ENCODE results near the gene RAB1A. TPM values are rescaled to one million over a fixed set of nuclear protein-coding genes. Genes with fewer than 3 reads are reported as not detected.
A peak's percentile ranks its signal among the peaks of the same experiment; 100 is the strongest.

The RAB1A gene
- total RNA-seq, 1 experiment from 2014 or later: 127 TPM

- peak overlapping the region; percentile 87 for H3K4me3 ChIP-seq
These were observed 72.9 kb downstream of the RAB1A start for GRCh38 chr2:65057054-65057375.

GRCh38 chr2:65056215-65057053 lies 73.5 kb downstream of the RAB1A start, which contains the start of gene CEP68:
Gene CEP68 (plus strand): TSS chr2:65056416. CDS start chr2:65069445, 13,029 bp downstream.
- 0 out of 2 replicates have a peak, but pooled peaks cover 3% of the 10 kb centered on the region for H3K9me3 ChIP-seq (replicated peaks)
- H3K36me3 ChIP-seq: peaks cover 4% of the 10 kb centered on the region
- H3K27ac ChIP-seq: peak within 1 kb of the TSS; percentile 29
- H3K4me3 ChIP-seq: peak within 1 kb of the TSS; percentile 87
- DNase-seq (ENCODE audit: low read depth in 1 of 2, low spot score in 2 of 2): peak; percentile 98 to 99
- no peaks in the 10 kb centered on the region for H3K27me3 ChIP-seq (replicated peaks)
- H3K4me1 ChIP-seq (replicated peaks): peaks cover 14% of the 10 kb centered on the region

More at GRCh38 chr2:65057054-65057375, 72.9 kb downstream of the RAB1A start:
- Histone ChIP-seq H3K27me3 (replicated peaks) (no peaks in the 10 kb centered on the region), H3K27ac (no peak overlapping the region), H3K9me3 (replicated peaks) (0 out of 2 replicates have a peak, but pooled peaks cover 3% of the 10 kb centered on the region), H3K36me3 (peaks cover 4% of the 10 kb centered on the region), H3K4me1 (replicated peaks) (peaks cover 14% of the 10 kb centered on the region)
- DNase-seq (ENCODE audit: low read depth in 1 of 2, low spot score in 2 of 2): peak in 1 of 2 experiments; percentile 31

GRCh38 chr2:65055422-65056214 lies 74.3 kb downstream of the RAB1A start:
- H3K36me3 ChIP-seq: peaks cover 4% of the 10 kb centered on the region
- H3K9me3 ChIP-seq (replicated peaks): 0 out of 2 replicates have a peak, but pooled peaks cover 3% of the 10 kb centered on the region
- H3K27me3 ChIP-seq (replicated peaks): no peaks in the 10 kb centered on the region
- no peak overlapping the region for H3K27ac ChIP-seq
- H3K4me1 ChIP-seq (replicated peaks): peaks cover 16% of the 10 kb centered on the region
- no peak for DNase-seq (ENCODE audit: low read depth in 1 of 2, low spot score in 2 of 2)
- peak overlapping the region; percentile 87 for H3K4me3 ChIP-seq

- DNase-seq (ENCODE audit: low read depth in 1 of 2, low spot score in 2 of 2): no peak
- Histone ChIP-seq H3K36me3 (peaks cover 4% of the 10 kb centered on the region), H3K4me1 (replicated peaks) (peaks cover 16% of the 10 kb centered on the region), H3K27me3 (replicated peaks) (no peaks in the 10 kb centered on the region), H3K4me3 (no peak overlapping the region), H3K9me3 (replicated peaks) (0 out of 2 replicates have a peak, but pooled peaks cover 3% of the 10 kb centered on the region), H3K27ac (no peak overlapping the region)
These were observed 75.0 kb downstream of the RAB1A start for GRCh38 chr2:65054749-65055421.

- Histone ChIP-seq H3K4me1 (replicated peaks) (peaks cover 16% of the 10 kb centered on the region), H3K9me3 (replicated peaks) (0 out of 2 replicates have a peak, but pooled peaks cover 3% of the 10 kb centered on the region), H3K36me3 (peaks cover 4% of the 10 kb centered on the region), H3K27me3 (replicated peaks) (no peaks in the 10 kb centered on the region), H3K27ac (no peak overlapping the region), H3K4me3 (no peak overlapping the region)
- DNase-seq (ENCODE audit: low read depth in 1 of 2, low spot score in 2 of 2): no peak
These were observed 76.7 kb downstream of the RAB1A start for GRCh38 chr2:65053199-65053598.

- peaks cover 20% of the 10 kb centered on the region for H3K4me1 ChIP-seq (replicated peaks)
- no peak overlapping the region for H3K27ac ChIP-seq
- no peak overlapping the region for H3K4me3 ChIP-seq
- no peaks in the 10 kb centered on the region for H3K36me3 ChIP-seq
- H3K9me3 ChIP-seq (replicated peaks): no peaks in the 10 kb centered on the region
- H3K27me3 ChIP-seq (replicated peaks): no peaks in the 10 kb centered on the region
- no peak for DNase-seq (ENCODE audit: low read depth in 1 of 2, low spot score in 2 of 2)
These were observed 79.0 kb downstream of the RAB1A start for GRCh38 chr2:65050931-65051330.

- no peaks in the 10 kb centered on the region for H3K27me3 ChIP-seq (replicated peaks)
- H3K36me3 ChIP-seq: no peaks in the 10 kb centered on the region
- H3K9me3 ChIP-seq (replicated peaks): peaks cover 3% of the 10 kb centered on the region
- H3K4me1 ChIP-seq (replicated peaks): peaks cover 27% of the 10 kb centered on the region
- H3K4me3 ChIP-seq: no peak overlapping the region
- no peak for DNase-seq (ENCODE audit: low read depth in 1 of 2, low spot score in 2 of 2)
- no peak overlapping the region for H3K27ac ChIP-seq
These were observed 80.8 kb downstream of the RAB1A start for GRCh38 chr2:65049010-65049639.

GRCh38 chr2:65046633-65047407 lies 83.1 kb downstream of the RAB1A start:
- Histone ChIP-seq H3K27me3 (replicated peaks) (no peaks in the 10 kb centered on the region), H3K4me3 (no peak overlapping the region), H3K36me3 (no peaks in the 10 kb centered on the region), H3K9me3 (replicated peaks) (peaks cover 12% of the 10 kb centered on the region), H3K27ac (peak overlapping the region; percentile 61), H3K4me1 (replicated peaks) (peaks cover 27% of the 10 kb centered on the region)
- DNase-seq (ENCODE audit: low read depth in 1 of 2, low spot score in 2 of 2): no peak

GRCh38 chr2:65045651-65046050 lies 84.3 kb downstream of the RAB1A start:
- Histone ChIP-seq H3K36me3 (no peaks in the 10 kb centered on the region), H3K27me3 (replicated peaks) (no peaks in the 10 kb centered on the region), H3K27ac (peak overlapping the region; percentile 61), H3K4me1 (replicated peaks) (peaks cover 24% of the 10 kb centered on the region), H3K4me3 (no peak overlapping the region), H3K9me3 (replicated peaks) (peaks cover 12% of the 10 kb centered on the region)
- DNase-seq (ENCODE audit: low read depth in 1 of 2, low spot score in 2 of 2): peak; percentile 99

GRCh38 chr2:65044097-65044735 lies 85.7 kb downstream of the RAB1A start:
- DNase-seq (ENCODE audit: low read depth in 1 of 2, low spot score in 2 of 2): no peak
- peaks cover 24% of the 10 kb centered on the region for H3K4me1 ChIP-seq (replicated peaks)
- H3K4me3 ChIP-seq: no peak overlapping the region
- no peak overlapping the region for H3K27ac ChIP-seq
- peaks cover 12% of the 10 kb centered on the region for H3K9me3 ChIP-seq (replicated peaks)
- H3K27me3 ChIP-seq (replicated peaks): no peaks in the 10 kb centered on the region
- H3K36me3 ChIP-seq: no peaks in the 10 kb centered on the region

- no peak overlapping the region for H3K27ac ChIP-seq
- H3K9me3 ChIP-seq (replicated peaks): peaks cover 12% of the 10 kb centered on the region
- peaks cover 27% of the 10 kb centered on the region for H3K4me1 ChIP-seq (replicated peaks)
- no peak overlapping the region for H3K4me3 ChIP-seq
- no peak for DNase-seq (ENCODE audit: low read depth in 1 of 2, low spot score in 2 of 2)
- no peaks in the 10 kb centered on the region for H3K36me3 ChIP-seq
- H3K27me3 ChIP-seq (replicated peaks): no peaks in the 10 kb centered on the region
These were observed 86.9 kb downstream of the RAB1A start for GRCh38 chr2:65043001-65043400.

Measured in SJSA1 (cell line).